ENCODE data around the gene CCDC92.
A peak's percentile ranks its signal among the peaks of the same experiment; 100 is the strongest.

CCDC92 gene

GRCh38 chr12:124002654-124003053 lies 30.0 kb upstream of the CCDC92 start:
- DNase-seq: no peak

GRCh38 chr12:124002021-124002644 lies 29.5 kb upstream of the CCDC92 start:
- DNase-seq: no peak

- DNase-seq: no peak
Observed at GRCh38 chr12:124001343-124001742, 28.7 kb upstream of the CCDC92 start.

- no peak for DNase-seq
Observed at GRCh38 chr12:124000111-124000510, 27.5 kb upstream of the CCDC92 start.

GRCh38 chr12:123998991-123999359 lies 26.3 kb upstream of the CCDC92 start:
- DNase-seq: no peak

GRCh38 chr12:123998344-123998990 lies 25.8 kb upstream of the CCDC92 start:
- no peak for DNase-seq

- no peak for DNase-seq
Observed at GRCh38 chr12:123997908-123998307, 25.3 kb upstream of the CCDC92 start.

GRCh38 chr12:123997033-123997822 lies 24.6 kb upstream of the CCDC92 start:
- peak in 2 of 56 donors; percentile 21 to 27 for DNase-seq

GRCh38 chr12:123996581-123996980 lies 23.9 kb upstream of the CCDC92 start:
- DNase-seq: peak in 40 of 56 donors; percentile 20 to 85 (median 55)

- no peak for DNase-seq
Observed at GRCh38 chr12:123995023-123995748, 22.6 kb upstream of the CCDC92 start.

- no peak for DNase-seq
Observed at GRCh38 chr12:123992118-123992825, 19.6 kb upstream of the CCDC92 start.

- no peak for DNase-seq
Observed at GRCh38 chr12:123991372-123991951, 18.8 kb upstream of the CCDC92 start.

- no peak for DNase-seq
Observed at GRCh38 chr12:123990511-123990910, 17.9 kb upstream of the CCDC92 start.

- no peak for DNase-seq
Observed at GRCh38 chr12:123989753-123990152, 17.1 kb upstream of the CCDC92 start.

GRCh38 chr12:123989168-123989567 lies 16.5 kb upstream of the CCDC92 start:
- DNase-seq: no peak

GRCh38 chr12:123987022-123987421 lies 14.4 kb upstream of the CCDC92 start:
- DNase-seq: no peak

GRCh38 chr12:123986374-123986965 lies 13.8 kb upstream of the CCDC92 start:
- peak in 1 of 56 donors; percentile 16 for DNase-seq

GRCh38 chr12:123984903-123985302 lies 12.3 kb upstream of the CCDC92 start:
- no peak for DNase-seq

- peak in 26 of 56 donors; percentile 10 to 67 (median 30) for DNase-seq
Observed at GRCh38 chr12:123983822-123984485, 11.3 kb upstream of the CCDC92 start.

GRCh38 chr12:123982269-123982668 lies 9.6 kb upstream of the CCDC92 start:
- DNase-seq: no peak
